Activated naive CD4-positive, alpha-beta T cell treated with anti-CD3 and anti-CD28 coated beads, Interleukin-2, amount 50 U/mL, for 16 hours (primary cell): ENCODE measurements around the gene UBASH3B.
"Not testable (repeated sequence)": the region's sequence is repeated elsewhere in the genome, so short reads cannot be mapped to it uniquely, and the experiment has no call there.

Experiments used
- DNase-seq: peaks from one replicate; pipeline ENCODE4 v3.0.0-alpha.2; 2020

Gene UBASH3B

GRCh38 chr11:122822241-122822640 lies 166.7 kb downstream of the UBASH3B start:
- DNase-seq: no peak

- no peak for DNase-seq
Observed at GRCh38 chr11:122823564-122823963, 168.0 kb downstream of the UBASH3B start.

GRCh38 chr11:122829371-122829770 lies 173.8 kb downstream of the UBASH3B start:
- DNase-seq: not testable (repeated sequence)

GRCh38 chr11:122832297-122832696 lies 176.8 kb downstream of the UBASH3B start:
- DNase-seq: not testable (repeated sequence)

GRCh38 chr11:122832721-122833470 lies 177.4 kb downstream of the UBASH3B start:
- no peak for DNase-seq

- no peak for DNase-seq
Observed at GRCh38 chr11:122833846-122834464, 178.4 kb downstream of the UBASH3B start.

- DNase-seq: no peak
Observed at GRCh38 chr11:122836916-122837315, 181.4 kb downstream of the UBASH3B start.

GRCh38 chr11:122837528-122838346 lies 182.2 kb downstream of the UBASH3B start:
- no peak for DNase-seq

- DNase-seq: peak; percentile 32
Observed at GRCh38 chr11:122843281-122844141, 188.0 kb downstream of the UBASH3B start.

- no peak for DNase-seq
Observed at GRCh38 chr11:122847466-122847865, 191.9 kb downstream of the UBASH3B start.

- no peak for DNase-seq
Observed at GRCh38 chr11:122848186-122848585, 192.7 kb downstream of the UBASH3B start.

GRCh38 chr11:122850076-122850631 lies 194.6 kb downstream of the UBASH3B start:
- DNase-seq: no peak

GRCh38 chr11:122851366-122851966 lies 195.9 kb downstream of the UBASH3B start:
- DNase-seq: no peak

GRCh38 chr11:122852074-122852795 lies 196.7 kb downstream of the UBASH3B start:
- DNase-seq: peak; percentile 35

- DNase-seq: no peak
Observed at GRCh38 chr11:122852796-122853160, 197.3 kb downstream of the UBASH3B start.

- DNase-seq: no peak
Observed at GRCh38 chr11:122853261-122853660, 197.7 kb downstream of the UBASH3B start.

- DNase-seq: peak; percentile 18
Observed at GRCh38 chr11:122853971-122854446, 198.5 kb downstream of the UBASH3B start.

- no peak for DNase-seq
Observed at GRCh38 chr11:122861631-122862030, 206.1 kb downstream of the UBASH3B start.

GRCh38 chr11:122862091-122862490 lies 206.6 kb downstream of the UBASH3B start:
- DNase-seq: no peak

- not testable (repeated sequence) for DNase-seq
Observed at GRCh38 chr11:122863154-122863553, 207.6 kb downstream of the UBASH3B start.
